Cardiac fibroblast (primary cell): ENCODE data around the gene CYTH3.

ENCODE experiments used
- DNase-seq, 2 donors: peaks; one replicate each; pipeline versions ENCODE4 v3.0.0 to v3.0.0-alpha.2; 2010; ENCODE audit warnings: low read depth in 2 of 2
- H3K4me3 ChIP-seq, 2 donors: replicated peaks in 1 of 2; 1 replicate in 1 of 2; 2 replicates in 1 of 2; pipeline ENCODE4 v1.5.1; 2011; ENCODE audit warnings: low read depth in 2 of 2, low read length in 2 of 2, mild to moderate bottlenecking in 2 of 2, moderate library complexity in 1 of 2
- CTCF ChIP-seq: IDR thresholded peaks from one replicate; pipeline ENCODE4 v1.5.1; 2011; ENCODE audit warnings: low read depth, mild to moderate bottlenecking, low read length, inconsistent platforms

CYTH3 gene

DNA sequence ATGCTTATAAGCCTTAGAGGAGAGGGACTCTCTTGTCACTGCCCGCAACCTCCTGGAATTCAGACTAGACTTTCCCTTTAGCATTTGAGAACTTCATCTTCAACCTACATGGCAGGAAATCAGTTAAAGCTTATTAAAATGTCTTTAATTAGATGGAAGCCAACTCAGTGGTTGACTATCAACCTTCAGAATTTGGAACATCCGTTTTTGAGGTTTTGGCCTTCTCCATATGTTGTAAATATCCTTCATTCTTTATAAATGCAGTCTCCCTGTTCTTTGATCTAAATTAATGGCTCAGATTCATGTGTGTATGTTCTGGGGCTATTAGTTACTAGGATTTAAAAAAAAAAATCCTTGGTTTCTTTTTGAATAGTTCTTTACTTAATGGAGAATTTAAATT is 156.2 kb downstream of the CYTH3 start:
- H3K4me3 ChIP-seq: no peak overlapping the region
- TF ChIP-seq CTCF: no peak

More for the DNA sequence above, 156.2 kb downstream of the CYTH3 start:
- DNase-seq: no peak
